ENCODE measurements around the gene LRRC56. TPM values are rescaled to one million over a fixed set of nuclear protein-coding genes. Genes with fewer than 3 reads are reported as not detected.

Gene LRRC56
- total RNA-seq, result under 1 TPM; 0.96 to 0.98 TPM

DNA sequence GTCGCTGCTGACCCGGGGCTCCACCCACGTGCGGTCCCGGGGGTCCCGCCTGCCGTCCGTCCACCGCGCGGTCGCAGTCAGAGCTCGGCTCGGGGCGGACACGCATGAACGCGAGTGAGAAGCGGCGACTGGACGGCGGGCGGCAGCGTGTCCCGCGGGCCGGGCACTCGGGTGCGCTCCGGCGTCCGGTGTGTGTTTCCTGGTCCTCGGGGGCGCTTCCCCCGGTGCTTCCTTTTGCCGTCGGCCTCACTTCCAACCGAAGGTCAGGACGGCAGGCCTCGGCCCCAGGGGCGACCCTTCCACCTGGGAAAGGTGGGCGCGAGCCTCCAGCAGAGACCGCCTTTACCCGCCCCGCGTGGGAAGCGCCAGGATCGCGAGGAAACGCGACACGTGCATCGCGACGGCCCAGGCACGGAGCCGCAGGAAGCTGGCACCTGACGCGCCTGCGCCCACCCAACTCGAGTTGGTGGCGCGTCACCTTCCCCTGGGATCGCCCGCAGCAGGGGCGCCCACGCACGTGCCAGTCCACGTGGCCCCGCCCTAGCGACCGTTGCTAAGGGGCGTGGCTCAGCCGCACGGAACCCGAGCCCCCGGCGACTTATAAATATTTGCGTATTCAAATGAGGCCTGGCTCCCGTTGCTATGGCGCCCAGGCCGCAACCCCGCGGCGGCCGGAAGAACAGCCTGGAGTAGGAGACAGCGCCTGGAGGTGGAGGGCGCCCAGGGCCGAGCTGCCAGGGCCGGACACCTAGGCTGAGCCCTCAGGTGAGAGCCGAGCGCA is at the start of gene LRRC56:
Gene LRRC56, plus strand, starts transcription at position 687 of the 781 bp plus-strand sequence. CDS start 3,158 bp downstream, outside the sequence.
- ChIA-PET POLR2A (interaction anchor here (1.1 kb wide), 1 partner anchor 330 kb away, joined by 4 read pairs; the partner anchor contains the start of genes BET1L and RIC8A), CTCF (interaction anchor here (1.2 to 1.4 kb wide), 3 partner anchors 9 to 88 kb away, joined by 3 to 7 read pairs (median 5); no protein-coding TSS in a partner anchor)
- Mint-ChIP-seq H3K36me3 (ENCODE audit: low read depth) (peaks cover under 1% of the 10 kb centered on the region), H3K27ac (peak within 1 kb of the TSS; percentile 81), H3K27me3 (no peaks in the 10 kb centered on the region), H3K9me3 (ENCODE audit: low read depth) (no peaks in the 10 kb centered on the region), H3K4me1 (peaks cover 17% of the 10 kb centered on the region), H3K4me3 (peak within 1 kb of the TSS; percentile 79)
- DNase-seq, result peak; percentile 91
- intact Hi-C loops (cut with DNase I, micrococcal nuclease), result loop anchor here in 1 of 2 experiments (1.0 to 5.0 kb wide), 2 partner anchors 18 to 185 kb away; no protein-coding TSS in a partner anchor
- peak; percentile 17 for ATAC-seq

- Mint-ChIP-seq H3K36me3 (ENCODE audit: low read depth) (no peaks in the 10 kb centered on the region), H3K27me3 (no peaks in the 10 kb centered on the region), H3K27ac (no peak overlapping the region), H3K4me3 (no peak overlapping the region), H3K4me1 (no peaks in the 10 kb centered on the region), H3K9me3 (ENCODE audit: low read depth) (no peaks in the 10 kb centered on the region)
- ChIA-PET CTCF (no interaction called here), POLR2A (no interaction called here)
- ATAC-seq, result no peak
- no peak for DNase-seq
- intact Hi-C loops (cut with DNase I, micrococcal nuclease), result no loop called here
Measured at GRCh38 chr11:487571-488021, 49.7 kb upstream of the LRRC56 start.

DNA sequence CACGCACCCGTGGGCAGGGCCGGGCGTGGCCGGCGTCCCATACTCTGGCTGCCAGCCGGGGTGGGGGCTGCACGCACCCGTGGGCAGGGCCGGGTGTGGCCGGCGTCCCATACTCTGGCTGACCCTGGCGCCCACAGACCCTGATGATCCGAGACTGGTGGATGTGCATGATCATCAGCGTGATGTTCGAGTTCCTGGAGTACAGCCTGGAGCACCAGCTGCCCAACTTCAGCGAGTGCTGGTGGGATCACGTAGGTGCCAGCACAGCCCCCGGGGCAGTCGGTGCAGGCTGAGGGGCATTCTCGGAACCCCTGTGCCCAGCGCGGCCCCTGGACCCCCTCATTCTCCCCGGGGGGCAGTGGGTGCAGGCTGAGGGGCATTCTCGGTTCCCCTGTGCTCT is 49.3 kb upstream of the LRRC56 start:
- no peaks in the 10 kb centered on the region for H3K36me3 Mint-ChIP-seq (ENCODE audit: low read depth)
- H3K27ac Mint-ChIP-seq, result no peak overlapping the region
- H3K27me3 Mint-ChIP-seq, result no peaks in the 10 kb centered on the region
- intact Hi-C loops (cut with DNase I, micrococcal nuclease), result no loop called here
- no peaks in the 10 kb centered on the region for H3K4me1 Mint-ChIP-seq
- no peaks in the 10 kb centered on the region for H3K9me3 Mint-ChIP-seq (ENCODE audit: low read depth)
- H3K4me3 Mint-ChIP-seq, result no peak overlapping the region
- CTCF ChIA-PET, result no interaction called here
- ATAC-seq, result no peak
- POLR2A ChIA-PET, result no interaction called here
- DNase-seq, result no peak

- DNase-seq (no peak), ATAC-seq (no peak)
- Mint-ChIP-seq H3K27me3 (no peaks in the 10 kb centered on the region), H3K27ac (no peak overlapping the region), H3K4me3 (no peak overlapping the region), H3K4me1 (no peaks in the 10 kb centered on the region), H3K36me3 (ENCODE audit: low read depth) (no peaks in the 10 kb centered on the region), H3K9me3 (ENCODE audit: low read depth) (no peaks in the 10 kb centered on the region)
- CTCF ChIA-PET, result no interaction called here
- POLR2A ChIA-PET, result no interaction called here
- intact Hi-C loops (cut with DNase I, micrococcal nuclease), result no loop called here
Measured at GRCh38 chr11:488579-488978, 48.7 kb upstream of the LRRC56 start.

DNA sequence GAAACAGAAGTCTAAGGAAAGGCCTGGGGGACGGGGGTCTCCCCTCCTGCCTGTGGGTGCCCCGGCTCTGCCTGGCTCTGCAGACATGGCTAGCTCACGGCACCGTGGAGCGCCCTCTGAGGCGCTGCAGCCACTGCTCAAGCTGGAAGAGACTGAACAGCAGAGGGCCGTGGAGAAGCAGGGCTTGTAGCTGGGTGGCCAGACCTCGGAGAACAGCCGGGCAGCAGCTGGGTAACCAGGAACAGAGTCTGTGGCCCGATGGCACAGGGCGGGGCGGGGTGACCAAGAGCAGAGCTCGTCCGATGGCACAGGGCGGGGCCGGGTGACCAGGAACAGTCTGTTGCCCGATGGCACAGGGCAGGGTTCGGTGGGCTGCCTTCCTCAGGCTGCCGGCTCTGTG is 48.3 kb upstream of the LRRC56 start:
- H3K9me3 Mint-ChIP-seq (ENCODE audit: low read depth), result no peaks in the 10 kb centered on the region
- H3K36me3 Mint-ChIP-seq (ENCODE audit: low read depth), result no peaks in the 10 kb centered on the region
- ChIA-PET POLR2A (no interaction called here), CTCF (no interaction called here)
- no peaks in the 10 kb centered on the region for H3K4me1 Mint-ChIP-seq
- no peak overlapping the region for H3K27ac Mint-ChIP-seq
- H3K27me3 Mint-ChIP-seq, result no peaks in the 10 kb centered on the region
- H3K4me3 Mint-ChIP-seq, result no peak overlapping the region
- DNase-seq (no peak), ATAC-seq (no peak)
- intact Hi-C loops (cut with DNase I, micrococcal nuclease), result no loop called here

DNA sequence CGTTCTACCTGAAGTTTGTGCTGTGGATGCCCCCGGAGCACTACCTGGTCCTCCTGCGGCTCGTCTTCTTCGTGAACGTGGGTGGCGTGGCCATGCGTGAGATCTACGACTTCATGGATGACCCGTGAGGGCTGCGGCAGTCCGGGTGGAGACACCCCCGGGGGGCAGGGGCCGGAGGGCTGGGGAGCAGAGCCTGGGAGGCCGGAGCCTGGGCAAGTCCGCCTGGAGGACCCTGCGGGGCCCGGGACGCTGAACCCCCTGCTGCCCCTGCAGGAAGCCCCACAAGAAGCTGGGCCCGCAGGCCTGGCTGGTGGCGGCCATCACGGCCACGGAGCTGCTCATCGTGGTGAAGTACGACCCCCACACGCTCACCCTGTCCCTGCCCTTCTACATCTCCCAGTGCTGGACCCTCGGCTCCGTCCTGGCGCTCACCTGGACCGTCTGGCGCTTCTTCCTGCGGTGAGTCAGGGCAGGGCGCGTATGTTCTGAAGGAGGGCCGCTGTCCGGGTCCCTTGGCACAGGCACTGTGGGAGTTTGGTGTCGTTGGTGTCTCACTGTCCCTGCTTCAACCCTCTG is 47.6 kb upstream of the LRRC56 start:
- Mint-ChIP-seq H3K27ac (no peak overlapping the region), H3K27me3 (no peaks in the 10 kb centered on the region), H3K4me1 (no peaks in the 10 kb centered on the region), H3K36me3 (ENCODE audit: low read depth) (peaks cover 2% of the 10 kb centered on the region), H3K4me3 (no peak overlapping the region), H3K9me3 (ENCODE audit: low read depth) (no peaks in the 10 kb centered on the region)
- CTCF ChIA-PET, result no interaction called here
- POLR2A ChIA-PET, result no interaction called here
- ATAC-seq, result no peak
- DNase-seq, result no peak
- intact Hi-C loops (cut with DNase I, micrococcal nuclease), result no loop called here

DNA sequence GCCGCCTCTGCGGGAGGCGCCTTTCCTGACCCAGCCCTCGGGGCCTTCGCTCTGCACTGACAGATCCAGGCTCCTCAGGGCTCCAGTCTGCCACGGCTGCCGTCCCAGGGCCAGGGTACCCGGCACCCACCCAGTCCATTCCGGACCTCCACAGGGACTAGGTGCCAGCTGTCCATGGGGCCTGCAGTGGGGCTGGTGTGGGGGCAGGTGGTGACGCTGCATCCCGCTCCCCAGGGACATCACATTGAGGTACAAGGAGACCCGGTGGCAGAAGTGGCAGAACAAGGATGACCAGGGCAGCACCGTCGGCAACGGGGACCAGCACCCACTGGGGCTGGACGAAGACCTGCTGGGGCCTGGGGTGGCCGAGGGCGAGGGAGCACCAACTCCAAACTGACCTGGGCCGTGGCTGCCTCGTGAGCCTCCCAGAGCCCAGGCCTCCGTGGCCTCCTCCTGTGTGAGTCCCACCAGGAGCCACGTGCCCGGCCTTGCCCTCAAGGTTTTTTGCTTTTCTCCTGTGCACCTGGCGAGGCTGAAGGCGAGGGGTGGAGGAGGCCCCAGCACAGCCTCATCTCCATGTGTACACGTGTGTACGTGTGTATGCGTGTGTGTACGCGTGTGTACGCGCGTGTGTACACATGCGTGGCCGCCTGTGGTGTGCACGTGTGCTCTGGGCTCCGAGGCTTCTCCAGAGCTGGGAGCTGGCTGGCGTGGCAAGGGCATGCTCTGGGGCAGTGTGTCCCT is 47.0 kb upstream of the LRRC56 start:
- Mint-ChIP-seq H3K4me1 (no peaks in the 10 kb centered on the region), H3K27ac (no peak overlapping the region), H3K36me3 (ENCODE audit: low read depth) (peaks cover 4% of the 10 kb centered on the region), H3K4me3 (no peak overlapping the region), H3K9me3 (ENCODE audit: low read depth) (no peaks in the 10 kb centered on the region), H3K27me3 (no peaks in the 10 kb centered on the region)
- ChIA-PET POLR2A (no interaction called here), CTCF (no interaction called here)
- DNase-seq (no peak), ATAC-seq (no peak)
- intact Hi-C loops (cut with DNase I, micrococcal nuclease), result no loop called here

- Mint-ChIP-seq H3K9me3 (ENCODE audit: low read depth) (no peaks in the 10 kb centered on the region), H3K4me3 (no peak overlapping the region), H3K4me1 (no peaks in the 10 kb centered on the region), H3K27me3 (no peaks in the 10 kb centered on the region), H3K27ac (no peak overlapping the region), H3K36me3 (ENCODE audit: low read depth) (peaks cover 7% of the 10 kb centered on the region)
- POLR2A ChIA-PET, result no interaction called here
- no peak for DNase-seq
- no peak for ATAC-seq
- intact Hi-C loops (cut with DNase I, micrococcal nuclease), result no loop called here
- CTCF ChIA-PET, result no interaction called here
Measured at GRCh38 chr11:490930-491260, 46.4 kb upstream of the LRRC56 start.

DNA sequence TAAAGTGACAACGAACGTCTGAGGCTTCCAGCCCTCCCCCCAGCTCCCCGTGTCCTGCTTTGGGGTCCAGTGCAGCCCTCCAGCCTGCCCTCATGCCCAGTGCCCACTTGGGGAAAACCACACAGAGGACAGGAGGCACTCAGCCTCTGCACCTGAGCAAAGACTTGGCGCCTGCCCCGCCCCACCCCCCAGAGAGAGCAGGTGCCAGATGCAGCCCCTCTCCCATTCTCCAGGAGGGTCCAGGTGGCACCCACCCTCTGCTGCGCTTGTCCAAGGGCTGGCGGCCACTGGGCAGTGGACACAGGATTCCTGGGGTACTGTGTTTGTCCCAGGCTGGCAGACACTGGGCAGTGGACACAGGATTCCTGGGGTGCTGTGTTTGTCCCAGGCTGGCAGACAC is 46.0 kb upstream of the LRRC56 start:
- H3K9me3 Mint-ChIP-seq (ENCODE audit: low read depth), result no peaks in the 10 kb centered on the region
- peaks cover 9% of the 10 kb centered on the region for H3K36me3 Mint-ChIP-seq (ENCODE audit: low read depth)
- CTCF ChIA-PET, result no interaction called here
- intact Hi-C loops (cut with DNase I, micrococcal nuclease), result no loop called here
- H3K27ac Mint-ChIP-seq, result no peak overlapping the region
- no peak for DNase-seq
- H3K27me3 Mint-ChIP-seq, result no peaks in the 10 kb centered on the region
- POLR2A ChIA-PET, result no interaction called here
- H3K4me3 Mint-ChIP-seq, result no peak overlapping the region
- ATAC-seq, result no peak
- no peaks in the 10 kb centered on the region for H3K4me1 Mint-ChIP-seq

GRCh38 chr11:492427-493226 is 44.7 kb upstream of the LRRC56 start:
- no peaks in the 10 kb centered on the region for H3K27me3 Mint-ChIP-seq

GRCh38 chr11:494761-495536 is 42.4 kb upstream of the LRRC56 start:
- ATAC-seq (no peak), DNase-seq (no peak)
- CTCF ChIA-PET, result no interaction called here
- POLR2A ChIA-PET, result interaction anchor here (0.6 kb wide), 1 partner anchor 172 kb away, joined by 3 read pairs; no protein-coding TSS in a partner anchor
- Mint-ChIP-seq H3K27ac (no peak overlapping the region), H3K4me1 (no peaks in the 10 kb centered on the region), H3K9me3 (ENCODE audit: low read depth) (no peaks in the 10 kb centered on the region), H3K36me3 (ENCODE audit: low read depth) (peaks cover 30% of the 10 kb centered on the region), H3K27me3 (no peaks in the 10 kb centered on the region), H3K4me3 (no peak overlapping the region)
- intact Hi-C loops (cut with DNase I, micrococcal nuclease), result no loop called here

More at GRCh38 chr11:492427-493226, 44.7 kb upstream of the LRRC56 start:
- no peak for ATAC-seq
- no peak for DNase-seq
- no peak overlapping the region for H3K4me3 Mint-ChIP-seq
- H3K4me1 Mint-ChIP-seq, result no peaks in the 10 kb centered on the region
- H3K36me3 Mint-ChIP-seq (ENCODE audit: low read depth), result peaks cover 18% of the 10 kb centered on the region
- no peaks in the 10 kb centered on the region for H3K9me3 Mint-ChIP-seq (ENCODE audit: low read depth)
- intact Hi-C loops (cut with DNase I, micrococcal nuclease), result no loop called here
- H3K27ac Mint-ChIP-seq, result no peak overlapping the region
- ChIA-PET CTCF (interaction anchor here (0.8 to 1.1 kb wide), 2 partner anchors 28 to 241 kb away, joined by 3 to 4 read pairs; no protein-coding TSS in a partner anchor), POLR2A (no interaction called here)

All from activated CD4-positive, alpha-beta T cell treated with anti-CD3 and anti-CD28 coated beads for 36 hours (primary cell).